ENCODE results near the gene THOC6.

The THOC6 gene

DNA sequence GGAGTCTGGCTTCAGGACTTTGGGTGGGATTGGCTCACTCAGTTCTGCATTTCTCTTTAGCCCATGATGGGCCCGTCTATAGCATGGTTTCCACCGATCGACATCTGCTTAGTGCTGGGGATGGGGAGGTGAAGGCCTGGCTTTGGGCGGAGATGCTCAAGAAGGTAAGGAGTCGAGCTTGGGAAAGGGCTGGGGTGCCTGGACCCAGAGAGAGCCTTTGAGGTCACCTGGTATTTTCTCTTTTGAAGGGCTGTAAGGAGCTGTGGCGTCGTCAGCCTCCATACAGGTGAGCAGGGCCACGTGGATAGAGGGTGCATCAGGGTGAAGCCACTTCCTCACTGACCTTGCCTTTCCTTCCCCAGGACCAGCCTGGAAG, 2.2 kb downstream of the THOC6 start:
- DNase-seq (ENCODE audit: insufficient read length, low spot score) (no peak), FAIRE-seq (no peak)
- TF ChIP-seq POU2F2 (IDR thresholded peaks at IDR 0.05; ENCODE audit: low read depth, low read length) (no peak), PAX5 (IDR thresholded peaks at IDR 0.05; ENCODE audit: insufficient read depth, low read length, severe bottlenecking) (no peak), POLR2A (IDR thresholded peaks at IDR 0.05; ENCODE audit: low read depth, low read length) (no peak), TAF1 (IDR thresholded peaks at IDR 0.05; ENCODE audit: low read depth, low read length) (no peak), POLR2AphosphoS5 (IDR thresholded peaks at IDR 0.05; ENCODE audit: low read depth, low read length) (no peak), SPI1 (IDR thresholded peaks at IDR 0.05; ENCODE audit: low read depth, low read length) (no peak)

DNA sequence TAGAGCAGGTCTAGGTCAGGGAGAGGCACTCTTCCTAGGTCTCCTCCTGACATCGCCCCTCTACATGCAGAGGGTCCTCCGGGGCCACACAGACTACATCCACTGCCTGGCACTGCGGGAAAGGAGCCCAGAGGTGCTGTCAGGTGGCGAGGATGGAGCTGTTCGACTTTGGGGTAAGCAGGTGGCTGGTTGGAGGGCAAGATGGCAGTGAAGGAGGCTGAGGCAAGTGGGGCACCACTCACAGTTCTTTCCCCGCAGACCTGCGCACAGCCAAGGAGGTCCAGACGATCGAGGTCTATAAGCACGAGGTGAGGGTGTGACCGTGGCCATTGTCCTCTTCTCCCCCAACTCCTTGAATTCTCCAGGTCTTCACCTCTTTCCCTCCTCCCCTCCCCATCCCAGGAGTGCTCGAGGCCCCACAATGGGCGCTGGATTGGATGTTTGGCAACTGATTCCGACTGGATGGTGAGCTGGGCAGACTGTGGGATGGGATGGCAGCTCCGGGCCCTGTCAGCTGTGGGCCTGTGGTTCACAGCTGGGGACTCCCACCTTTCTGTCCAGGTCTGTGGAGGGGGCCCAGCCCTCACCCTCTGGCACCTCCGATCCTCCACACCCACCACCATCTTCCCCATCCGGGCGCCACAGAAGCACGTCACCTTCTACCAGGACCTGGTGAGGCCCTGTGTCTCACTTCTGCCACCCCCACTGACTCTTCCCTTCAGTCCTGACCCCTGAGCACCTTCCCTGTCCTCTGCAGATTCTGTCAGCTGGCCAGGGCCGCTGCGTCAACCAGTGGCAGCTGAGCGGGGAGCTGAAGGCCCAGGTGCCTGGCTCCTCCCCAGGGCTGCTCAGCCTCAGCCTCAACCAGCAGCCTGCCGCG, 3.0 kb downstream of the THOC6 start:
- TF ChIP-seq TAF1 (IDR thresholded peaks at IDR 0.05; ENCODE audit: low read depth, low read length) = no peak
- no peak for TF ChIP-seq POLR2A (IDR thresholded peaks at IDR 0.05; ENCODE audit: low read depth, low read length)
- TF ChIP-seq POU2F2 (IDR thresholded peaks at IDR 0.05; ENCODE audit: low read depth, low read length) = no peak
- no peak for TF ChIP-seq POLR2AphosphoS5 (IDR thresholded peaks at IDR 0.05; ENCODE audit: low read depth, low read length)
- no peak for TF ChIP-seq PAX5 (IDR thresholded peaks at IDR 0.05; ENCODE audit: insufficient read depth, low read length, severe bottlenecking)
- TF ChIP-seq SPI1 (IDR thresholded peaks at IDR 0.05; ENCODE audit: low read depth, low read length) = no peak
- FAIRE-seq = no peak
- no peak for DNase-seq (ENCODE audit: insufficient read length, low spot score)

DNA sequence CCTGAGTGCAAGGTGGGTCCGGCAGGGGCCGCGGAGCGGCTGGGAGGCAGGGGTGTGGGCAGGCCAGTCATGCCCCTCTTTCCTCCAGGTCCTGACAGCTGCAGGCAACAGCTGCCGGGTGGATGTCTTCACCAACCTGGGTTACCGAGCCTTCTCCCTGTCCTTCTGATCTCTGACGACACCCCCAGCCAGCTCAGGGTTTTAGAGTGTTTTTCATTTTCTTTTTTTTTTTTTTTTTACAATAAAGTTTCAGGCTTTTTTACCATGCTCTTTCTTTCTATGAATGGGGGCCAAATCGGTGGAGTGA, 3.6 kb downstream of the THOC6 start:
- TF ChIP-seq PAX5 (IDR thresholded peaks at IDR 0.05; ENCODE audit: insufficient read depth, low read length, severe bottlenecking) = no peak
- TF ChIP-seq POU2F2 (IDR thresholded peaks at IDR 0.05; ENCODE audit: low read depth, low read length) = no peak
- no peak for TF ChIP-seq POLR2A (IDR thresholded peaks at IDR 0.05; ENCODE audit: low read depth, low read length)
- TF ChIP-seq TAF1 (IDR thresholded peaks at IDR 0.05; ENCODE audit: low read depth, low read length) = no peak
- no peak for TF ChIP-seq SPI1 (IDR thresholded peaks at IDR 0.05; ENCODE audit: low read depth, low read length)
- TF ChIP-seq POLR2AphosphoS5 (IDR thresholded peaks at IDR 0.05; ENCODE audit: low read depth, low read length) = no peak
- DNase-seq (ENCODE audit: insufficient read length, low spot score) (no peak), FAIRE-seq (no peak)

DNA sequence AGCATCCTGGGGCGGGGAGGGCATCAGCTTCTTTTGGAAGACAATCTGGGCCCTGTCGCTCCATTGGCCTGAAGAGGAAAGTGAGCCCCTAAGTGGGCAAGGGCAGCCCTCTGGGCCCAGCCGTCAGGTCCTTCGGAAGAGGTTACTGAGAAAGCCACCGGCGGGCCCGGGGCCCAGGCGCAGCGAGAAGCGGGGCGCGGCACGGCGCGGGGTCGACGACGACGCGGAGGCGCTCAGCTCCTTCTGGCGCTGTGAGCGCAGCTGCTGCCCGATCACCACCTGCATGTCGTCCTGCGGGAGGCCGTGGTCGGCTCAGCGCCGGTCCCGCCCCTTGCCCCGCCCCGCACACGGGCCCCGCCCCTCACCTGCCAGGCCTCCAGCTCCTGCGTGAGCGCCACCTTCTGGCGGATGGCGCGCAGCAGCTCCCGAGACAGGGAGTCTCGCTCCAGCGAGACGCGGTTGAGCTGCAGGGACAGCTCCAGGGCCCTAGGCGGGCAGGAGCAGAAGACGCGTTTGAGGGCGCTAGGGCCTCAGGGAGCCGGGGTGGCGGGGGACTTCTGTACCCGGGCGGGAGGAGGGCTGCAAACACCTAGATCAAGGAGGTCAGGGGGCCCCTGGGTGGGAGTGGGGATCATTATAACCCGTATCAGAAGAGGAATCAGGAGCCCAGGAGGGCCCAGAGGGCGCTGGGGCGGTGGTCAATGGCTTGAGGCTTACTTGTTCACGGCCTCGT, 4.3 kb downstream of the THOC6 start:
- no peak for TF ChIP-seq POLR2AphosphoS5 (IDR thresholded peaks at IDR 0.05; ENCODE audit: low read depth, low read length)
- TF ChIP-seq TAF1 (IDR thresholded peaks at IDR 0.05; ENCODE audit: low read depth, low read length) = no peak
- TF ChIP-seq POLR2A (IDR thresholded peaks at IDR 0.05; ENCODE audit: low read depth, low read length) = no peak
- no peak for TF ChIP-seq PAX5 (IDR thresholded peaks at IDR 0.05; ENCODE audit: insufficient read depth, low read length, severe bottlenecking)
- TF ChIP-seq POU2F2 (IDR thresholded peaks at IDR 0.05; ENCODE audit: low read depth, low read length) = no peak
- no peak for TF ChIP-seq SPI1 (IDR thresholded peaks at IDR 0.05; ENCODE audit: low read depth, low read length)
- FAIRE-seq (peak; percentile 97), DNase-seq (ENCODE audit: insufficient read length, low spot score) (peak; percentile 88)

DNA sequence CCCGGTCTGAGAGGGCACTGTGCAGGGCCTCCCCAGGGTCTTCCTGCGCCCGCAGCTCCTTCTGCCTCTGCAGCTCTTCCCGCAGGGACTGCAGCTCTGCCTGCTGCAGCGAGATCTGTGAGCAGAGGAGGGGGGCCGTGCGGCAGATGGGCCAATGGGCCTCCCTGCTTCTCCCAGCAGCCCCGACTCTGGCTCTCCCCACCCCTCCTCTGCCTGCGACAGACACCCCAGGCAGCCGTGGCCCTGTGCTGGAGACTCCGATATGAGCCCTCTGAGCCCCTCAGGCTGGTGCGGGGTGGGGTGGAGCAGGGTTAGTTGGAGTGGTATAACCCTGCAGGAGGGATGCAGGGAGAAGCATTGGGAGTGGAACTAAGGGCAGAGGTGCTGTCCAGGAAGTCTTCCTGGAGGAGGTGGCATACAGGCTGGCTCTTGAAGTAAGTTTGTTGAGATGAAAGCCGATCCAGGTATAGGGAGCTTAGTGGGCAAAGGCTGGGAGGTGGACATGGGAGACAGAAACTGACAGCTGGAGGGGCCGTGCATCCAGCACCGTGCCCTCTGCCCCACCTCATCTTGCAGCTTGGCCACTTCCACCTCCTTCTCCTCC, 5.0 kb downstream of the THOC6 start:
- no peak for TF ChIP-seq PAX5 (IDR thresholded peaks at IDR 0.05; ENCODE audit: insufficient read depth, low read length, severe bottlenecking)
- FAIRE-seq = no peak
- DNase-seq (ENCODE audit: insufficient read length, low spot score) = no peak

DNA sequence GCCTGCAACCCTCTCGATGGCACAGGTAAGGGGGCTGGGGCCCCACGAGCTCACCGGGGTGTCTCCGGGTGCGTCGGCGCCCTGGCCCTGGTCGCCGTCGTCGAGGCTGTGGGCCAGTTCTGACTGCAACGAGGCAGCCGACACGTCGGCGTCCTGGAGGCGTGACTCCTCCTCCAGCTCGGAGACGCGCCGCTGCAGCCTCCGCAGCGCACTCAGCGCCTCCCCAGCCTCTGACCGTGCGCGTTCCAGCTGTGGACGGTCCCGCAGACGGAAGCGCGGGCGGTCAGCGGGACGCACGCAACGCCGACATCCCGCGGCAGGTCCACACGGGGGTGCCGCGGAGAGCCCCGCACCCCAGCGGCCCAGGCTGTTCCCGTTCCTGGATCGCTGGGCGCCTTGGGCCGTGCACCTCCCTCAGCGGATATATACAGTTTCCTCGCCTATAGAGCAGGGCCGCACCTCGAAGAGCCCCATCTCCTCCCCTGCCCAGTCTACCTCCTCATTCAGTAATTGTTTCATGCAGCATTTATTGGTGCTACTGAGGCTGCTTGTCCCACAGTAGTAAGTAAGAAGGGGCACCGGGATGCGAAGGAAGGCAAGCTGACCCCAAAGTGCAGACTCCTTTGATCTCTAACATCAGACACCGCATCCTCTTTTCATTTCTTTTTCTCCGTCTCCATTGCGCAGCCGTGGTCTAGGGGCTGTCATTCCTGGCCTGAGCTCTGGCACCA, 5.8 kb downstream of the THOC6 start:
- TF ChIP-seq TAF1 (IDR thresholded peaks at IDR 0.05; ENCODE audit: low read depth, low read length) (no peak), PAX5 (IDR thresholded peaks at IDR 0.05; ENCODE audit: insufficient read depth, low read length, severe bottlenecking) (no peak), POLR2A (IDR thresholded peaks at IDR 0.05; ENCODE audit: low read depth, low read length) (no peak), SPI1 (IDR thresholded peaks at IDR 0.05; ENCODE audit: low read depth, low read length) (no peak), POLR2AphosphoS5 (IDR thresholded peaks at IDR 0.05; ENCODE audit: low read depth, low read length) (no peak), POU2F2 (IDR thresholded peaks at IDR 0.05; ENCODE audit: low read depth, low read length) (no peak)
- DNase-seq (ENCODE audit: insufficient read length, low spot score) (no peak), FAIRE-seq (peak; percentile 77)

DNA sequence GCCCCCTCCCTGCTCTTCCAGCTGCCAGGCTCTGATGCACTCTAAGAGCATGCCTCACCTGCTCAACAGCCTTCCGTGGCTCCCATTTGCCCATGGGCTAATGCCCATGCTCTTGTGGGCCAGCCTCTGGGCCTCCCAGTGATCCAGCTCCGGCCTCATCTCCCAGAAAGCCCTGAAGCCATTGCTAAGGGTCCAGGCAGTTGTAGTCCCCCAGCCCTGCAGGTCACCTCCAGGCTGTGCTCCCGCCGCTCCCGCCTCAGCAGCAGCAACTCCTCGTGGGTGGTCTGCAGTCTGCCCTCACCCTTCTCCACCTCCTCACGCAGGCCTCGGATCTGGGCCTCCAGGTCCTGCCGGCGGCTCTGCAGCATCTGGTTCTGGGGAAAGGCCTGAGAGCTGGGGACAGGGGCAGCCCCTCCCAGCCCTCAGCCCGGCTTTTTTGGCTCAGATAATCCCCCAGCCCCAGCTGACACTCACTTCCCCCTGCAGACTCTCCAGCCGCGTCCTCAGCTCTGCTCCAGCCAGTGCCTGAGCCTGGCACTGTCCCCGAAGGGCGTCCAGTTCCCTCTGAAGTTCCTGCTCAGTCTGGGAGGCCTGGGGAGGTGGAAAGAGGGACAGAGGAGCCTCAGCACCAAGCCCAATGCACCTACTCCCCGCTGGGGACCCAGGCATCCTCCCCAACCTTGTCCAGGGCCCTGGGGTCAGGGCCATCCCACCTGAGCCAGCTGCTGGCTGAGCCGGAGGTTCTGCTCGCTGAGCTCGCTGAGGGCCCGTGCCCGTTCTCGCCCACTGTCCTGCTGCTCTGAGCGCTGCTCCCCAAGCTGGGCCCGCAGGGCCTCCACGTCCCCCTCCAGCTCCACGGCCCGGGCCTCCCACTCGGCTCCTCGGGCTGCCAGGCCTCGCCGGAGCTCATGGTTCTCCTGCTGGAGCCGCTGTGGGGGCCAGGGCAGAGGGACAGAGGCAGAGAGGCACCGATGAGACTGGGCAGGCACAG, 6.7 kb downstream of the THOC6 start:
- TF ChIP-seq TAF1 (IDR thresholded peaks at IDR 0.05; ENCODE audit: low read depth, low read length) (no peak), POU2F2 (IDR thresholded peaks at IDR 0.05; ENCODE audit: low read depth, low read length) (no peak), POLR2AphosphoS5 (IDR thresholded peaks at IDR 0.05; ENCODE audit: low read depth, low read length) (no peak), SPI1 (IDR thresholded peaks at IDR 0.05; ENCODE audit: low read depth, low read length) (no peak), PAX5 (IDR thresholded peaks at IDR 0.05; ENCODE audit: insufficient read depth, low read length, severe bottlenecking) (no peak), POLR2A (IDR thresholded peaks at IDR 0.05; ENCODE audit: low read depth, low read length) (no peak)
- DNase-seq (ENCODE audit: insufficient read length, low spot score) = no peak
- FAIRE-seq = no peak

DNA sequence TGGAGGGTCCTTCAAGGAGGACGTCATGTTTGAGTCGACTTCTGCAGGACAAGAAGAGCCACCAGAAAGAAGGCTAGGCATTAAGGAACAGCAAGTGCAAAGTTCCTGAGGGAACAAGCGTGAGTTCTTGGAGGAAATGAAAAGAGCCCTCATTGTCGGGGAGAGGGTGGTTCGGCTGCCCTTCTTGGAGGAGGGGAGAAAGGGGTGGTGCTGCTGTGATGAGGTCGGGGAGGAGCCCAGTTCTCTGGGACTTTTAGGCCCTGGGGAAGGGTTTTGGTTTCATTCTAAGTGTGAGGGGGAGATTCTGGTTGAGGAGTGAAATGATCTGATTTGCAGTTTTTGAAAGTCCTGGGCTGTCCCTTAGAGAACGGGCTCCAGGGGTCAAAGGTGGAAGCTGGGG, 8.8 kb downstream of the THOC6 start:
- DNase-seq (ENCODE audit: insufficient read length, low spot score) = no peak
- no peak for TF ChIP-seq SPI1 (IDR thresholded peaks at IDR 0.05; ENCODE audit: low read depth, low read length)
- no peak for TF ChIP-seq POU2F2 (IDR thresholded peaks at IDR 0.05; ENCODE audit: low read depth, low read length)
- no peak for TF ChIP-seq PAX5 (IDR thresholded peaks at IDR 0.05; ENCODE audit: insufficient read depth, low read length, severe bottlenecking)
- no peak for TF ChIP-seq POLR2A (IDR thresholded peaks at IDR 0.05; ENCODE audit: low read depth, low read length)
- TF ChIP-seq TAF1 (IDR thresholded peaks at IDR 0.05; ENCODE audit: low read depth, low read length) = no peak
- TF ChIP-seq POLR2AphosphoS5 (IDR thresholded peaks at IDR 0.05; ENCODE audit: low read depth, low read length) = no peak
- no peak for FAIRE-seq

Data from GM12891 (cell line).